ENCODE measurements around the gene ANKRD27. TPM values are rescaled to one million over a fixed set of nuclear protein-coding genes. Genes with fewer than 3 reads are reported as not detected.

The ANKRD27 gene
- polyA plus RNA-seq, 1 of the 3 experiments (the other 2 are of a cell fraction), result 16.5 TPM

DNA sequence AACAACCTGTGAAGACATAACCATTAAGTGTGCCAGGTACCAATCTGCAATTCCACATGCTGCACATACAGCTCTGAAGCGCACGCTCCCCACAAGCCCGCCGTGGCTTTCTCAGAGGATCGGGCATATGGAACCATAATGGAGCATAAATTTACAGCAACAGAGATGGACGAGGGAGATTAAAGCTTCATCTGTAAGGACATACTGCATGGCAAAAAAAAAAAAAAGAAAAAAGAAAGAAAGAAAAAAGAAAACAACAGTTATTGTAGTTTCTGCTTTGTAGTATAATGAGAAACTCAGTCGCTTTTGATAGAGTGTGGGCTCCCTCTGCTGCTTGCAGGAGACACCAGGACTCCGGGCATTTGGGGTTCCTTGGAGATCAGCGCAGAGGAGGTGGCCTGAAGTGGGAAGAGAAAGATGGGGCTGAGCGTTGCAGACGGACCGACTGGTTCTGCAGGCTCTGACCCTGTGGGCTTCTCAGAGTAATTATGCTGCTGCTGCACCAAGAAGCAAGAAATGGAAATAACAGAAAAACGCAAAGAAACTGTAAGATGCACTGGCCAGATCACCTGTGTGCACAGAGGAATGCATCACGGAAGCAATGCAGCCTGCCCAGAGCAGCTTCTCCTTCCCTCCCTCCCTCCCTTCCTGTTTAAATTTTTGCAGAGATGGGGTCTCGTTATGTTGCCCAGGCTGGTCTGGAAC lies 104.7 kb downstream of the ANKRD27 start:
- Histone ChIP-seq H3K4me2 (peak overlapping the region; percentile 89), H3K9me2 (no peaks in the 10 kb centered on the region), H3K9me3 (no peaks in the 10 kb centered on the region), H3K4me3 (ENCODE audit: low read depth in 2 of 2, low read length in 1 of 2) (peak overlapping the region; percentile 23 to 60), H3K4me1 (ENCODE audit: control insufficient read depth in 1 of 2, insufficient read depth in 2 of 2, low read depth in 1 of 2, low read length in 1 of 2) (no peaks in the 10 kb centered on the region), H4K20me1 (ENCODE audit: insufficient read depth) (no peaks in the 10 kb centered on the region), H3K36me3 (replicated peaks in 1 of 2; ENCODE audit: control insufficient read depth in 1 of 2, insufficient read depth in 2 of 2, low read length in 1 of 2) (no peaks in the 10 kb centered on the region), H3K9ac (no peak overlapping the region), H3K79me2 (ENCODE audit: insufficient read depth) (no peaks in the 10 kb centered on the region), H3F3A (replicated peaks; ENCODE audit: insufficient read depth) (peaks cover 6% of the 10 kb centered on the region), H3K27me3 (ENCODE audit: insufficient read depth) (no peaks in the 10 kb centered on the region; the same call in 1 of the 2 replicates), H2AFZ (ENCODE audit: low read depth) (peak overlapping the region; percentile 79), H3K27ac (ENCODE audit: low read depth in 2 of 2, low read length in 1 of 2) (no peak overlapping the region)
- peak; percentile 75 for DNase-seq
- TF ChIP-seq RXRA (IDR thresholded peaks at IDR 0.05; ENCODE audit: borderline replicate concordance, low read depth), result no peak
- TF ChIP-seq, protein P1, sequence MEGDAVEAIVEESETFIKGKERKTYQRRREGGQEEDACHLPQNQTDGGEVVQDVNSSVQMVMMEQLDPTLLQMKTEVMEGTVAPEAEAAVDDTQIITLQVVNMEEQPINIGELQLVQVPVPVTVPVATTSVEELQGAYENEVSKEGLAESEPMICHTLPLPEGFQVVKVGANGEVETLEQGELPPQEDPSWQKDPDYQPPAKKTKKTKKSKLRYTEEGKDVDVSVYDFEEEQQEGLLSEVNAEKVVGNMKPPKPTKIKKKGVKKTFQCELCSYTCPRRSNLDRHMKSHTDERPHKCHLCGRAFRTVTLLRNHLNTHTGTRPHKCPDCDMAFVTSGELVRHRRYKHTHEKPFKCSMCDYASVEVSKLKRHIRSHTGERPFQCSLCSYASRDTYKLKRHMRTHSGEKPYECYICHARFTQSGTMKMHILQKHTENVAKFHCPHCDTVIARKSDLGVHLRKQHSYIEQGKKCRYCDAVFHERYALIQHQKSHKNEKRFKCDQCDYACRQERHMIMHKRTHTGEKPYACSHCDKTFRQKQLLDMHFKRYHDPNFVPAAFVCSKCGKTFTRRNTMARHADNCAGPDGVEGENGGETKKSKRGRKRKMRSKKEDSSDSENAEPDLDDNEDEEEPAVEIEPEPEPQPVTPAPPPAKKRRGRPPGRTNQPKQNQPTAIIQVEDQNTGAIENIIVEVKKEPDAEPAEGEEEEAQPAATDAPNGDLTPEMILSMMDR (IDR thresholded peaks at IDR 0.05), result peak; percentile 91
- TF ChIP-seq RAD21 (IDR thresholded peaks at IDR 0.05; ENCODE audit: low read length), result peak; percentile 93
- TF ChIP-seq SMC3 (IDR thresholded peaks at IDR 0.05; ENCODE audit: low read depth, low read length), result peak; percentile 80
- no peak for TF ChIP-seq NRF1 (IDR thresholded peaks at IDR 0.05; ENCODE audit: low read depth, low read length)
- peak; percentile 78; the same call in 1 of the 2 replicates for TF ChIP-seq MXI1 (IDR thresholded peaks at IDR 0.05; ENCODE audit: low read depth, low read length)
- ChIA-PET CTCF (interaction anchor here (0.6 to 3.3 kb wide), 43 partner anchors 8 to 1904 kb away, joined by 3 to 34 read pairs (median 4); partner anchors contain the start of genes DPY19L3, PDCD5 and ZNF507), POLR2A (interaction anchor here (1.5 kb wide), 1 partner anchor 165 kb away, joined by 4 read pairs; the partner anchor contains the start of gene DPY19L3)
- 14% methylated on average over 15 of the region's 15 CpGs for WGBS (ENCODE audit: low lambda C conversion rate)

DNA sequence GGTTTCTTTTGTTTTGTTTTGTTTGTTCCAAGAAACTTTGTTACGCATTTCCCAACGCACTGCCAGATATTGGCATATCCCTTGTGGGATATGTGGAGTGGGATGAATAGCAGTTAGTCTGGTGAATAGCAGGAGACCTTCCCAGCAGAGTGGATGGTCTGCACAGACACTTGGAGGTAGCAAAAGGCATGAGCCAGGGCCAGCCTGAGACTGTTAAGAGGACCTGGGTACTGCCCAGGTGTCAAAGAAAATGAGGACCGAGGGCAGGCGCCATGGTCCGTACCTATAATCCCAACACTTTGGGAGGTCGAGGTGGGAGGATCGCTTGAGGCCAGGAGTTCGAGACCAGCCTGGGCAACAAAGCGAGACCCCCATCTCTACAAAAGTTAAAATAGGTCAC lies 107.5 kb downstream of the ANKRD27 start:
- DNase-seq, result no peak
- ChIA-PET POLR2A (no interaction called here), CTCF (interaction anchor here (0.9 kb wide), 1 partner anchor 90 kb away, joined by 3 read pairs; no protein-coding TSS in a partner anchor)
- H3K79me2 ChIP-seq (ENCODE audit: insufficient read depth), result no peaks in the 10 kb centered on the region
- TF ChIP-seq, protein P2, sequence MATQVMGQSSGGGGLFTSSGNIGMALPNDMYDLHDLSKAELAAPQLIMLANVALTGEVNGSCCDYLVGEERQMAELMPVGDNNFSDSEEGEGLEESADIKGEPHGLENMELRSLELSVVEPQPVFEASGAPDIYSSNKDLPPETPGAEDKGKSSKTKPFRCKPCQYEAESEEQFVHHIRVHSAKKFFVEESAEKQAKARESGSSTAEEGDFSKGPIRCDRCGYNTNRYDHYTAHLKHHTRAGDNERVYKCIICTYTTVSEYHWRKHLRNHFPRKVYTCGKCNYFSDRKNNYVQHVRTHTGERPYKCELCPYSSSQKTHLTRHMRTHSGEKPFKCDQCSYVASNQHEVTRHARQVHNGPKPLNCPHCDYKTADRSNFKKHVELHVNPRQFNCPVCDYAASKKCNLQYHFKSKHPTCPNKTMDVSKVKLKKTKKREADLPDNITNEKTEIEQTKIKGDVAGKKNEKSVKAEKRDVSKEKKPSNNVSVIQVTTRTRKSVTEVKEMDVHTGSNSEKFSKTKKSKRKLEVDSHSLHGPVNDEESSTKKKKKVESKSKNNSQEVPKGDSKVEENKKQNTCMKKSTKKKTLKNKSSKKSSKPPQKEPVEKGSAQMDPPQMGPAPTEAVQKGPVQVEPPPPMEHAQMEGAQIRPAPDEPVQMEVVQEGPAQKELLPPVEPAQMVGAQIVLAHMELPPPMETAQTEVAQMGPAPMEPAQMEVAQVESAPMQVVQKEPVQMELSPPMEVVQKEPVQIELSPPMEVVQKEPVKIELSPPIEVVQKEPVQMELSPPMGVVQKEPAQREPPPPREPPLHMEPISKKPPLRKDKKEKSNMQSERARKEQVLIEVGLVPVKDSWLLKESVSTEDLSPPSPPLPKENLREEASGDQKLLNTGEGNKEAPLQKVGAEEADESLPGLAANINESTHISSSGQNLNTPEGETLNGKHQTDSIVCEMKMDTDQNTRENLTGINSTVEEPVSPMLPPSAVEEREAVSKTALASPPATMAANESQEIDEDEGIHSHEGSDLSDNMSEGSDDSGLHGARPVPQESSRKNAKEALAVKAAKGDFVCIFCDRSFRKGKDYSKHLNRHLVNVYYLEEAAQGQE (IDR thresholded peaks at IDR 0.05; ENCODE audit: low read depth, low read length), result no peak
- TF ChIP-seq GABPA (IDR thresholded peaks at IDR 0.05; ENCODE audit: low read depth) (no peak), NRF1 (IDR thresholded peaks at IDR 0.05; ENCODE audit: low read depth, low read length) (no peak), POLR2AphosphoS5 (IDR thresholded peaks at IDR 0.05; ENCODE audit: low read depth, low read length) (no peak), EP300 (IDR thresholded peaks at IDR 0.05; ENCODE audit: borderline replicate concordance in 1 of 2, low read depth in 1 of 2, low read length in 1 of 2) (no peak)
- TF ChIP-seq, protein P1 (IDR thresholded peaks at IDR 0.05), result no peak
- H3F3A ChIP-seq (replicated peaks; ENCODE audit: insufficient read depth), result peaks cover 6% of the 10 kb centered on the region
- H4K20me1 ChIP-seq (ENCODE audit: insufficient read depth), result no peaks in the 10 kb centered on the region
- no peaks in the 10 kb centered on the region; the same call in 1 of the 2 replicates for H3K27me3 ChIP-seq (ENCODE audit: insufficient read depth)
- H3K4me2 ChIP-seq, result no peak overlapping the region
- H3K9ac ChIP-seq, result no peak overlapping the region
- WGBS (ENCODE audit: low lambda C conversion rate), result 72% methylated on average over 9 of the region's 9 CpGs
- no peak overlapping the region for H2AFZ ChIP-seq (ENCODE audit: low read depth)
- no peak overlapping the region for H3K4me3 ChIP-seq (ENCODE audit: low read depth in 2 of 2, low read length in 1 of 2)
- H3K9me2 ChIP-seq, result no peaks in the 10 kb centered on the region
- H3K36me3 ChIP-seq (replicated peaks in 1 of 2; ENCODE audit: control insufficient read depth in 1 of 2, insufficient read depth in 2 of 2, low read length in 1 of 2), result no peaks in the 10 kb centered on the region
- no peak overlapping the region for H3K27ac ChIP-seq (ENCODE audit: low read depth in 2 of 2, low read length in 1 of 2)
- H3K9me3 ChIP-seq, result no peaks in the 10 kb centered on the region
- H3K4me1 ChIP-seq (ENCODE audit: control insufficient read depth in 1 of 2, insufficient read depth in 2 of 2, low read depth in 1 of 2, low read length in 1 of 2), result no peaks in the 10 kb centered on the region

Measured in SK-N-SH (cell line).